ENCODE data around the gene PITPNC1.

PITPNC1 gene

GRCh38 chr17:67671493-67671892 is 294.4 kb downstream of the PITPNC1 start:
- in situ Hi-C loops (cut with MboI; ENCODE audit: low sequenced_read_pairs, unreplicated experiment) = no loop called here
- no peak for TF ChIP-seq CTCF (IDR thresholded peaks at IDR 0.05; ENCODE audit: borderline replicate concordance, control extremely low read depth, extremely low read depth, insufficient read depth, missing control alignments)
- no peak for DNase-seq (ENCODE audit: low spot score)

GRCh38 chr17:67672592-67673335 is 295.7 kb downstream of the PITPNC1 start:
- no peak for TF ChIP-seq CTCF (IDR thresholded peaks at IDR 0.05; ENCODE audit: borderline replicate concordance, control extremely low read depth, extremely low read depth, insufficient read depth, missing control alignments)
- DNase-seq (ENCODE audit: low spot score) = no peak
- in situ Hi-C loops (cut with MboI; ENCODE audit: low sequenced_read_pairs, unreplicated experiment) = no loop called here

- no peak for TF ChIP-seq CTCF (IDR thresholded peaks at IDR 0.05; ENCODE audit: borderline replicate concordance, control extremely low read depth, extremely low read depth, insufficient read depth, missing control alignments)
- no peak for DNase-seq (ENCODE audit: low spot score)
- in situ Hi-C loops (cut with MboI; ENCODE audit: low sequenced_read_pairs, unreplicated experiment) = no loop called here
Measured at GRCh38 chr17:67675481-67675880, 298.4 kb downstream of the PITPNC1 start.

GRCh38 chr17:67676305-67676704 is 299.2 kb downstream of the PITPNC1 start:
- no peak for DNase-seq (ENCODE audit: low spot score)
- in situ Hi-C loops (cut with MboI; ENCODE audit: low sequenced_read_pairs, unreplicated experiment) = no loop called here
- TF ChIP-seq CTCF (IDR thresholded peaks at IDR 0.05; ENCODE audit: borderline replicate concordance, control extremely low read depth, extremely low read depth, insufficient read depth, missing control alignments) = no peak

GRCh38 chr17:67678414-67678813 is 301.3 kb downstream of the PITPNC1 start:
- TF ChIP-seq CTCF (IDR thresholded peaks at IDR 0.05; ENCODE audit: borderline replicate concordance, control extremely low read depth, extremely low read depth, insufficient read depth, missing control alignments) = no peak
- no peak for DNase-seq (ENCODE audit: low spot score)
- in situ Hi-C loops (cut with MboI; ENCODE audit: low sequenced_read_pairs, unreplicated experiment) = no loop called here

GRCh38 chr17:67679225-67679624 is 302.1 kb downstream of the PITPNC1 start:
- no peak for DNase-seq (ENCODE audit: low spot score)
- in situ Hi-C loops (cut with MboI; ENCODE audit: low sequenced_read_pairs, unreplicated experiment) = no loop called here
- TF ChIP-seq CTCF (IDR thresholded peaks at IDR 0.05; ENCODE audit: borderline replicate concordance, control extremely low read depth, extremely low read depth, insufficient read depth, missing control alignments) = no peak
